T-cell (primary cell): ENCODE data around the gene CTU2. TPM values are rescaled to one million over a fixed set of nuclear protein-coding genes. Genes with fewer than 3 reads are reported as not detected.
A peak's percentile ranks its signal among the peaks of the same experiment; 100 is the strongest.

Source experiments
- ATAC-seq, 4 experiments: fragments of 200-7000 bp in 3 of 4; fragments of 150-1000 bp in 1 of 4; cut with Tn5 transposase; replicated peaks in 1 of 4; 1 replicate in 3 of 4; 2 replicates in 1 of 4; pipeline ENCODE4 v1.10.0; 2021; ENCODE audit warnings: moderate library complexity in 3 of 4, mild to moderate bottlenecking in 2 of 4, moderate number of reproducible peaks in 1 of 4
- CTCF ChIA-PET, 2 donors: fragments of 300-600 bp; sonication (Branson Sonifier 250); formaldehyde crosslinking; loops; one replicate each; lab custom pipeline; 2022; ENCODE audit warnings: antibody characterized with exemption in 2 of 2; lab: Charles Lee
- POLR2A ChIA-PET, 2 donors: fragments of 300-600 bp; sonication (Branson Sonifier 250); formaldehyde crosslinking; loops; one replicate each; lab custom pipeline; 2022; ENCODE audit warnings: antibody characterized with exemption in 2 of 2; lab: Charles Lee
- DNase-seq, 35 experiments: peaks; one replicate each; pipeline versions ENCODE4 v3.0.0 to v3.0.0-alpha.2; 2013 to 2023
- H3K27ac ChIP-seq: one replicate; pipeline ENCODE4 v1.5.1; 2013; ENCODE audit warnings: low read length
- H3K27me3 ChIP-seq, 2 experiments: replicated peaks in 1 of 2; 1 replicate in 1 of 2; 2 replicates in 1 of 2; pipeline versions ENCODE4 v1.6.1 to v1.7.0; 2013; ENCODE audit warnings: low read length in 1 of 2, mixed read lengths in 1 of 2; ENCODE audit not compliant: control insufficient read depth in 2 of 2, insufficient read depth in 2 of 2; ENCODE audit errors: extremely low read depth in 1 of 2
- H3K36me3 ChIP-seq, 2 donors: 1 replicate in 1 of 2; 2 replicates in 1 of 2; pipeline versions ENCODE4 v1.6.1 to v1.7.0; 2013; ENCODE audit warnings: low read length in 1 of 2; ENCODE audit not compliant: control insufficient read depth in 2 of 2, insufficient read depth in 1 of 2; ENCODE audit errors: extremely low read depth in 1 of 2
- H3K4me1 ChIP-seq, 2 experiments: 1 replicate in 1 of 2; 2 replicates in 1 of 2; pipeline versions ENCODE4 v1.6.1 to v1.7.0; 2013; ENCODE audit warnings: low read length in 2 of 2, mixed read lengths in 1 of 2; ENCODE audit not compliant: insufficient read depth in 2 of 2, control insufficient read depth in 1 of 2; ENCODE audit errors: extremely low read depth in 1 of 2
- H3K4me3 ChIP-seq, 2 donors: 1 replicate in 1 of 2; 2 replicates in 1 of 2; pipeline versions ENCODE4 v1.5.1 to v1.7.0; 2013; ENCODE audit warnings: mild to moderate bottlenecking in 2 of 2, low read length in 1 of 2, moderate library complexity in 1 of 2; ENCODE audit not compliant: control insufficient read depth in 1 of 2; ENCODE audit errors: extremely low read depth in 1 of 2
- H3K9me3 ChIP-seq: 2 replicates; pipeline ENCODE4 v1.7.0; 2013
- H3K27ac Mint-ChIP-seq, 2 donors: one replicate each; pipeline ENCODE4 v1.8.0; 2020 to 2021; ENCODE audit warnings: mild to moderate bottlenecking in 2 of 2, mixed read lengths in 2 of 2
- H3K27me3 Mint-ChIP-seq, 2 donors: one replicate each; pipeline ENCODE4 v1.8.0; 2021 to 2022; ENCODE audit warnings: mixed read lengths in 2 of 2
- H3K36me3 Mint-ChIP-seq: one replicate; pipeline ENCODE4 v1.8.0; 2021; ENCODE audit warnings: mixed read lengths
- H3K4me1 Mint-ChIP-seq, 3 donors: one replicate each; pipeline ENCODE4 v1.8.0; 2020 to 2022; ENCODE audit warnings: mixed read lengths in 3 of 3, mild to moderate bottlenecking in 1 of 3
- H3K4me3 Mint-ChIP-seq, 3 donors: one replicate each; pipeline ENCODE4 v1.8.0; 2020 to 2022; ENCODE audit warnings: mild to moderate bottlenecking in 3 of 3, mixed read lengths in 3 of 3, moderate library complexity in 3 of 3
- H3K9me3 Mint-ChIP-seq, 3 donors: one replicate each; pipeline ENCODE4 v1.8.0; 2020 to 2022; ENCODE audit warnings: mixed read lengths in 3 of 3
- WGBS: methylation state at CpG from one replicate; pipeline ENCODE4 v1.1.5; 2013; ENCODE audit warnings: missing lambda C conversion rate; ENCODE audit not compliant: insufficient coverage; 5-methylcytosine and 5-hydroxymethylcytosine counted together
- total RNA-seq, 35 experiments: library from RNA in 6 of 35; stranded (reverse) in 6 of 35; fragments of 120-200 nt in 1 of 35; gene quantifications; one replicate each; pipeline versions ENCODE4 v1.2.1 to v1.2.4 and lab custom pipeline; 2013 to 2026

The CTU2 gene
- total RNA-seq, 5 donors from 2014 or later (not counting 1 experiment from before 2014, with no cell fraction given), result 30.1 to 39.5 (median 38.6) TPM

DNA sequence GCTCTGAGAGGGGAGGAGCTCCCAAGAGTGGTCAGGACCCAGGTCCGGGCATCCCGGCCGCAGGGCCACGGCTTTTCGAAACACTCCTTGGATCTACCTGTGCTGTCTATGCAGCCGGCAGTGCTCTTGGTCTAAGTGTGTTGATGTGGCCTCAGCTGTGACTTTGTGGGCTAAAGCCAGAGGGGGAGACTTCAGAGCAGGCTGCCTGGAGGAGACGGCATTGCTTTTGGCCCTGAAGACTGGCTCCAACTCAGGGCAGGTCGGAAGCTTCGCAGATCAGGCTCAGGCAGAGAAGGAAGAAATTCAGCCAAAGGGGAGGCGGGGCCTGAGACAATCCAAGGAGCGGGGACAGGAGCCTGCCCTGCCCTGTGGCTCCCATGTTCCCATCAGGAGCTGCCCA lies 47.3 kb downstream of the CTU2 start:
- H3K4me1 ChIP-seq, result peaks cover 0 to 36% of the 10 kb centered on the region in 2 experiments
- H3K4me3 ChIP-seq, result no peak overlapping the region
- peak overlapping the region; percentile 23 to 44 for H3K27ac Mint-ChIP-seq
- H3K36me3 Mint-ChIP-seq, result no peaks in the 10 kb centered on the region
- DNase-seq (no peak), ATAC-seq (no peak)
- H3K27ac ChIP-seq, result no peak overlapping the region
- H3K36me3 ChIP-seq, result peaks cover 7% of the 10 kb centered on the region in 2 donors
- H3K9me3 Mint-ChIP-seq, result no peaks in the 10 kb centered on the region
- WGBS, result 96% methylated on average over 11 of the region's 11 CpGs
- POLR2A ChIA-PET, result no interaction called here
- H3K4me1 Mint-ChIP-seq, result peaks cover 3 to 23% (median 13%) of the 10 kb centered on the region in 3 donors
- no peaks in the 10 kb centered on the region for H3K27me3 Mint-ChIP-seq
- no peak overlapping the region for H3K4me3 Mint-ChIP-seq
- CTCF ChIA-PET, result interaction anchor here in 1 of 2 donors (0.9 kb wide), 1 partner anchor 16 kb away, joined by 3 read pairs; no protein-coding TSS in a partner anchor
- H3K27me3 ChIP-seq, result no peaks in the 10 kb centered on the region
- H3K9me3 ChIP-seq, result no peaks in the 10 kb centered on the region

DNA sequence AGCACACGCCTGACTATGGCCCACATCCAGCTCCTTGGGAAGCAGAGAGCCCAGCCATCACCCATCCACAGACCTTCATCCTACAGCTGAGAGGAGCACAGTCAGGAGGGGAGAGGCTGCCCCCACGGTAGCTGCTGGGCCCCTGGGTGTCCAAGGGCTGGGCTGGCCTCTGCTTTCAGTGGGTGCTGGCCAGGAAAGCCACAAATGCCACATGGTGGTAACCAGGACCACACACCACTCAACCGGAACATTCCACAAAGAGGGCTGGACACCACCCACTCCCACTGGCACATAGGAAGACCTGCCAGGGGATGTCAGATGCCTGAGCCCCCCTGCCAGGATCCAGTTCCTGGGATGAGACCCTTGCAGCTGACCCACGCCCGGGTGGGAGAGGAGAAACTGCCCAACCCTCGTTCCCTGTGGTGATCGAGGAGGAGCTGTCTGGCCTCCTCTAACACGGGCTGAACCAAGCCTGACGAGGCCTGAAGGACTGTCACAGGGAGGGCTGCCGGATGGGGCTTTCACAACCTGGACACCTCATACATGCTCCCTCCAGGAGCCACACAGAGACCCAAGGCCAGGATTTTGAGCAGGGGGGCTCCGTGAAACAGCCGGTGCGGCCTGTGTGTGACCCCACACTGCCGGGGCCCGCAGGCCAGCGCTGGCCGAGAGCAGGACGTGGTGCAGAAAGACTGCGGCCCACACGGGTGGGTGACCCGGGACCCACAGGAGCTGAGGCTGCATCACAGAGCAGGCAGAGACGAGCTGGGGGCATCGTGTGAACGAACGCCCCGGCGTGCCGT lies 48.0 kb downstream of the CTU2 start:
- DNase-seq, result no peak
- Mint-ChIP-seq H3K4me1 (peaks cover 10 to 30% (median 20%) of the 10 kb centered on the region in 3 donors), H3K36me3 (no peaks in the 10 kb centered on the region), H3K4me3 (no peak overlapping the region), H3K9me3 (no peaks in the 10 kb centered on the region), H3K27ac (no peak overlapping the region), H3K27me3 (no peaks in the 10 kb centered on the region)
- peaks cover 0 to 43% of the 10 kb centered on the region in 2 experiments for H3K4me1 ChIP-seq
- H3K27ac ChIP-seq, result no peak overlapping the region
- ChIA-PET CTCF (interaction anchor here in 1 of 2 donors (0.9 kb wide), 1 partner anchor 17 kb away, joined by 3 read pairs; no protein-coding TSS in a partner anchor), POLR2A (no interaction called here)
- H3K27me3 ChIP-seq, result no peaks in the 10 kb centered on the region
- H3K9me3 ChIP-seq, result no peaks in the 10 kb centered on the region
- H3K4me3 ChIP-seq, result no peak overlapping the region
- 97% methylated on average over 24 of the region's 28 CpGs for WGBS
- peaks cover 6 to 7% of the 10 kb centered on the region in 2 donors for H3K36me3 ChIP-seq
- no peak for ATAC-seq

- POLR2A ChIA-PET, result no interaction called here
Measured at GRCh38 chr16:88754912-88755744, 48.8 kb downstream of the CTU2 start.

GRCh38 chr16:88755745-88756443 lies 49.6 kb downstream of the CTU2 start:
- POLR2A ChIA-PET, result no interaction called here
- ATAC-seq (no peak), DNase-seq (no peak)
- no peak overlapping the region for H3K4me3 Mint-ChIP-seq
- Histone ChIP-seq H3K27me3 (no peaks in the 10 kb centered on the region), H3K27ac (no peak overlapping the region), H3K36me3 (peaks cover 6 to 7% of the 10 kb centered on the region in 2 donors), H3K4me1 (peaks cover 0 to 59% of the 10 kb centered on the region in 2 experiments), H3K4me3 (no peak overlapping the region), H3K9me3 (no peaks in the 10 kb centered on the region)
- no peaks in the 10 kb centered on the region for H3K9me3 Mint-ChIP-seq
- WGBS, result 93% methylated on average over 22 of the region's 23 CpGs
- peaks cover 13 to 39% (median 26%) of the 10 kb centered on the region in 3 donors for H3K4me1 Mint-ChIP-seq
- H3K36me3 Mint-ChIP-seq, result no peaks in the 10 kb centered on the region
- no peaks in the 10 kb centered on the region for H3K27me3 Mint-ChIP-seq
- no peak overlapping the region for H3K27ac Mint-ChIP-seq
- CTCF ChIA-PET, result no interaction called here

More at GRCh38 chr16:88754912-88755744, 48.8 kb downstream of the CTU2 start:
- H3K9me3 ChIP-seq, result no peaks in the 10 kb centered on the region
- peak overlapping the region; percentile 36 to 72 for H3K27ac Mint-ChIP-seq
- no peaks in the 10 kb centered on the region for H3K36me3 Mint-ChIP-seq
- DNase-seq (no peak), ATAC-seq (peak; percentile 43 to 53 (median 48))
- no peaks in the 10 kb centered on the region for H3K27me3 Mint-ChIP-seq
- H3K9me3 Mint-ChIP-seq, result no peaks in the 10 kb centered on the region
- H3K27me3 ChIP-seq, result no peaks in the 10 kb centered on the region
- H3K4me3 Mint-ChIP-seq, result no peak overlapping the region
- peaks cover 13 to 35% (median 24%) of the 10 kb centered on the region in 3 donors for H3K4me1 Mint-ChIP-seq
- H3K27ac ChIP-seq, result no peak overlapping the region
- peaks cover 0 to 52% of the 10 kb centered on the region in 2 experiments for H3K4me1 ChIP-seq
- CTCF ChIA-PET, result no interaction called here
- H3K36me3 ChIP-seq, result peaks cover 6 to 7% of the 10 kb centered on the region in 2 donors
- 89% methylated on average over 36 of the region's 42 CpGs for WGBS
- no peak overlapping the region for H3K4me3 ChIP-seq

DNA sequence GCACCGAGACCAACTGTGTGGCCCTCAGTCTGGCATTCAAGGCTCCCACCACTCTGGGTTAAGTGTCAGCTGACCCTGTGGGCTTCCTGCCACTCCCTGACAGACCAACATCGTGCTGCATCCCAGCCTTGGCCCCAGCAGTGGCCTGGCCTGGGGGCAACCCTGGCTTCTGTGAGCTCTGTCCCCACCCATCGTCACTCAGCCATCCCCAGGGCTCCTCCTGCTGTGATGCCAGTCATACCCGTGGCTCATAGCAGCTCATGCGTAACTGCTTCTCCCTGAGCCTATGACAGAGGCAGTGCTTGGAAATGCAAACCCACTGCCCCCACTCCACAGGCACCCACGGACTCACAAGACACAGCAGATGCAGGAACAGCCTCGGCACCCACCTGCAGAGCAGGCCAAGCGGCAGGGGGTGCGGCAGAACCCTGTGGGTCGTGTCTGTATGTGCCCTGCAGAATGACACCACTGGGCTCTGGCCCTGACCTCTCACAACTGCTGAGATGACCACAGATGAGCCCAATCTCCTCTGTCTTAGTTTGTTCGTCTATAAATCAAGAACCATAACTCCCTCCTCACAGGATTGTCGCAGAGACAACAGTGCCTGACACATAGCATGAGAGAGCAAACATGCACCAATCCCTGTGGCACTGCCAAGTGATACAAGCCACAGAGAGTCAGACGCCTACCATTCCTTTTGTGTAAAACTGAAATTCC lies 52.1 kb downstream of the CTU2 start:
- no peaks in the 10 kb centered on the region for H3K9me3 ChIP-seq
- Mint-ChIP-seq H3K27ac (peak overlapping the region; percentile 66 to 92), H3K4me3 (peak overlapping the region in 1 of 3 donors; percentile 64), H3K27me3 (no peaks in the 10 kb centered on the region), H3K36me3 (peaks cover under 1% of the 10 kb centered on the region), H3K9me3 (no peaks in the 10 kb centered on the region), H3K4me1 (peaks cover 17 to 42% (median 28%) of the 10 kb centered on the region in 3 donors)
- H3K4me1 ChIP-seq, result peaks cover 0 to 76% of the 10 kb centered on the region in 2 experiments
- no peak overlapping the region for H3K4me3 ChIP-seq
- DNase-seq (no peak), ATAC-seq (no peak)
- H3K36me3 ChIP-seq, result peaks cover 0 to 7% of the 10 kb centered on the region in 2 donors
- ChIA-PET POLR2A (no interaction called here), CTCF (interaction anchor here in 1 of 2 donors (1.0 kb wide), 1 partner anchor 100 kb away, joined by 3 read pairs; no protein-coding TSS in a partner anchor)
- H3K27me3 ChIP-seq, result no peaks in the 10 kb centered on the region
- WGBS, result 77% methylated on average over 12 of the region's 13 CpGs
- H3K27ac ChIP-seq, result no peak overlapping the region
